Psoas muscle (tissue), 8 donors: Measurements from ENCODE around the gene LTO1. TPM values are rescaled to one million over a fixed set of nuclear protein-coding genes. Genes with fewer than 3 reads are reported as not detected.

Experiments
- ATAC-seq, 4 donors: fragments of 200-7000 bp; cut with Tn5 transposase; one replicate each; pipeline ENCODE4 v1.9.1; 2020; ENCODE audit warnings: moderate library complexity in 3 of 4, mild to moderate bottlenecking in 2 of 4
- DNase-seq, 2 donors: peaks; one replicate each; pipeline ENCODE4 v3.0.0-alpha.2; 2020
- H3K27ac ChIP-seq: fragments of 200-600 bp; one replicate; pipeline ENCODE4 v1.8.0; 2022
- H3K27me3 ChIP-seq, 3 donors: fragments of 200-600 bp in 1 of 3; one replicate each; pipeline versions ENCODE4 v1.6.1 to v1.8.0; 2013 to 2022; ENCODE audit warnings: low read length in 2 of 3, mild to moderate bottlenecking in 2 of 3, moderate library complexity in 1 of 3; ENCODE audit not compliant: insufficient read depth in 3 of 3
- H3K36me3 ChIP-seq, 2 donors: fragments of 200-600 bp in 1 of 2; one replicate each; pipeline versions ENCODE4 v1.6.1 to v1.8.0; 2013 to 2022; ENCODE audit warnings: low read depth in 1 of 2, mild to moderate bottlenecking in 1 of 2, moderate library complexity in 1 of 2; ENCODE audit not compliant: insufficient read depth in 1 of 2
- H3K4me1 ChIP-seq: fragments of 200-600 bp; one replicate; pipeline ENCODE4 v1.8.0; 2022
- H3K4me3 ChIP-seq: fragments of 200-600 bp; one replicate; pipeline ENCODE4 v1.8.0; 2022; ENCODE audit warnings: mild to moderate bottlenecking
- H3K9me3 ChIP-seq: fragments of 200-600 bp; one replicate; pipeline ENCODE4 v1.8.0; 2022
- CTCF ChIP-seq: fragments of 200-600 bp; IDR thresholded peaks from one replicate; pipeline ENCODE4 v1.8.0; 2022; ENCODE audit warnings: antibody characterized with exemption
- WGBS, 3 donors: extraction: QIAGEN DNeasy Blood & Tissue Kit; methylation state at CpG; one replicate each; pipeline versions ENCODE4 v1.1.6 to v1.1.7; 2013; 5-methylcytosine and 5-hydroxymethylcytosine counted together
- intact Hi-C, 2 donors: fragments of 100-400 bp; cut with DNase I; formaldehyde crosslinking; loops; one replicate each; pipeline versions ENCODE4 v1.11.0 to v1.14.2; 2022
- polyA plus RNA-seq, 3 donors: library from polyadenylated mRNA; stranded (reverse); fragments of 200-250 nt; gene quantifications; one replicate each; pipeline ENCODE4 v1.2.3, GENCODE V29; 2013
- total RNA-seq, 4 donors: library from RNA; stranded (reverse); fragmentation: NEBNext Ultra II Directional in 2 of 4; extraction: Animal tissue kit (Norgen Biotek cat#: 25700) in 2 of 4; gene quantifications; one replicate each; pipeline versions ENCODE4 v1.2.1 to v1.2.4, GENCODE V29; 2021 to 2023
- donor health status: healthy with polysubstance abuse.
- donor health status: DM: no; HTN: no; CAD: no; lungs with moderate emphysema.
- donor health status: Bipolar disorder and iron deficiency.
- donor health status: healthy.
- donor health status: DM: yes; HTN: yes; CAD: no.
- donor health status: DM: no; HTN: no; CAD: no.
- donor health status: DM: no; HTN: no; CAD: no.
- donor health status: DM: yes; HTN: yes; CAD: no.

The LTO1 gene
- total and polyA plus RNA-seq, 7 donors: 8.5 to 28.1 (median 9.2) TPM

- intact Hi-C loops: loop anchor here in 1 of 2 donors (5.0 kb wide), 1 partner anchor 564 kb away; no protein-coding TSS in a partner anchor
- Histone ChIP-seq H3K9me3 (no peaks in the 10 kb centered on the region), H3K27me3 (no peaks in the 10 kb centered on the region), H3K4me1 (peaks cover 10% of the 10 kb centered on the region), H3K36me3 (peaks cover 9 to 84% of the 10 kb centered on the region in 2 donors), H3K4me3 (no peak overlapping the region), H3K27ac (no peak overlapping the region)
- no peak for ATAC-seq
- 89 to 95% (median 89%) methylated on average over 14 of the region's 14 CpGs for WGBS, 3 donors
- DNase-seq: peak in 1 of 2 donors; percentile 23
- no peak for TF ChIP-seq CTCF
Observed at GRCh38 chr11:69666261-69666660, 8.9 kb downstream of the LTO1 start.

GRCh38 chr11:69665669-69666068, 9.5 kb downstream of the LTO1 start:
- intact Hi-C loops: loop anchor here in 1 of 2 donors (5.0 kb wide), 1 partner anchor 563 kb away; no protein-coding TSS in a partner anchor
- 91 to 96% (median 91%) methylated on average over 11 of the region's 11 CpGs for WGBS, 3 donors
- ATAC-seq: no peak
- Histone ChIP-seq H3K9me3 (no peaks in the 10 kb centered on the region), H3K27ac (no peak overlapping the region), H3K4me3 (no peak overlapping the region), H3K27me3 (no peaks in the 10 kb centered on the region), H3K36me3 (peaks cover 9 to 83% of the 10 kb centered on the region in 2 donors), H3K4me1 (peaks cover 8% of the 10 kb centered on the region)
- TF ChIP-seq CTCF: no peak
- DNase-seq: peak in 1 of 2 donors; percentile 13

GRCh38 chr11:69664901-69665300, 10.3 kb downstream of the LTO1 start:
- DNase-seq (no peak), ATAC-seq (no peak)
- Histone ChIP-seq H3K36me3 (peaks cover 9 to 84% of the 10 kb centered on the region in 2 donors), H3K4me1 (peaks cover under 1% of the 10 kb centered on the region), H3K4me3 (no peak overlapping the region), H3K9me3 (no peaks in the 10 kb centered on the region), H3K27me3 (no peaks in the 10 kb centered on the region), H3K27ac (no peak overlapping the region)
- WGBS, 3 donors: 79 to 85% (median 81%) methylated on average over 8 of the region's 8 CpGs
- TF ChIP-seq CTCF: no peak
- intact Hi-C loops: loop anchor here in 1 of 2 donors (5.0 kb wide), 1 partner anchor 563 kb away; no protein-coding TSS in a partner anchor

GRCh38 chr11:69664103-69664775, 10.9 kb downstream of the LTO1 start:
- no peak overlapping the region for H3K4me3 ChIP-seq
- no peaks in the 10 kb centered on the region for H3K4me1 ChIP-seq
- H3K27ac ChIP-seq: no peak overlapping the region
- peaks cover 9 to 80% of the 10 kb centered on the region in 2 donors for H3K36me3 ChIP-seq
- H3K27me3 ChIP-seq: no peaks in the 10 kb centered on the region
- intact Hi-C loops: no loop called here
- peak in 1 of 2 donors; percentile 28 for DNase-seq
- TF ChIP-seq CTCF: no peak
- ATAC-seq: no peak
- WGBS, 3 donors: 89 to 93% (median 93%) methylated on average over 17 of the region's 17 CpGs
- H3K9me3 ChIP-seq: no peaks in the 10 kb centered on the region
